Measurements from ENCODE around the gene PRPF31. TPM values are rescaled to one million over a fixed set of nuclear protein-coding genes. Genes with fewer than 3 reads are reported as not detected.

Gene PRPF31
- total RNA-seq, 1 experiment from 2014 or later = 84.4 TPM

GRCh38 chr19:54155694-54156093 lies 40.1 kb downstream of the PRPF31 start:
- Histone ChIP-seq H3K27ac (ENCODE audit: insufficient read length, low read depth, low read length) (no peak overlapping the region), H2AFZ (ENCODE audit: low read length) (no peak overlapping the region), H4K91ac (ENCODE audit: insufficient read length, low read depth, low read length) (no peak overlapping the region), H3K23me2 (ENCODE audit: insufficient read length, low read depth, low read length, poor library complexity, severe bottlenecking) (peaks cover 11% of the 10 kb centered on the region), H4K8ac (replicated peaks; ENCODE audit: insufficient read length, low read depth, low read length) (no peak overlapping the region), H3K9ac (ENCODE audit: extremely low read depth, insufficient read length, low read length) (no peak overlapping the region), H3K14ac (ENCODE audit: insufficient read depth, low read length) (no peak overlapping the region), H3K79me2 (ENCODE audit: insufficient read depth, low read length) (no peaks in the 10 kb centered on the region; the same call in 1 of the 2 replicates), H2BK12ac (ENCODE audit: insufficient read length, low read depth, low read length) (no peak overlapping the region), H4K20me1 (ENCODE audit: control insufficient read depth, insufficient read depth, insufficient read length) (no peaks in the 10 kb centered on the region), H2AK5ac (ENCODE audit: insufficient read length, low read length) (no peak overlapping the region), H3K27me3 (ENCODE audit: insufficient read depth, low read length) (no peaks in the 10 kb centered on the region), H4K5ac (ENCODE audit: insufficient read length, low read depth, low read length) (no peak overlapping the region), H3K9me3 (ENCODE audit: control insufficient read depth, low read depth, low read length) (no peaks in the 10 kb centered on the region), H3K56ac (ENCODE audit: insufficient read length, low read depth, low read length) (no peak overlapping the region), H3K23ac (ENCODE audit: insufficient read length, low read depth, low read length) (no peak overlapping the region), H3K79me1 (ENCODE audit: insufficient read depth, low read depth, low read length, poor library complexity, severe bottlenecking) (no peaks in the 10 kb centered on the region), H2BK120ac (ENCODE audit: low read depth, low read length, poor library complexity, severe bottlenecking) (no peak overlapping the region), H3K18ac (ENCODE audit: insufficient read length, low read depth, low read length) (no peak overlapping the region), H2BK20ac (ENCODE audit: low read depth, low read length, poor library complexity, severe bottlenecking) (no peak overlapping the region), H3K4me1 (ENCODE audit: insufficient read depth, low read length) (no peaks in the 10 kb centered on the region), H2BK5ac (ENCODE audit: insufficient read length, low read length) (no peak overlapping the region), H2BK15ac (ENCODE audit: low read depth, low read length) (no peak overlapping the region), H3T11ph (ENCODE audit: low read length) (no peak overlapping the region), H3K4me2 (ENCODE audit: insufficient read depth, insufficient read length, low read length) (no peak overlapping the region), H3K4ac (ENCODE audit: low read depth, low read length) (no peak overlapping the region)
- H3K27me3 Mint-ChIP-seq (ENCODE audit: low read depth) = peaks cover 3% of the 10 kb centered on the region; the same call in 1 of the 2 replicates
- no peaks in the 10 kb centered on the region; a peak in 1 of 5 replicates for H3K9me3 Mint-ChIP-seq
- peak; percentile 34; the same call in 2 of the 3 replicates for TF ChIP-seq CTCF (conservative IDR thresholded peaks at IDR 0.05)
- peaks cover 9% of the 10 kb centered on the region in 2 experiments for H3K4me1 Mint-ChIP-seq
- no peak overlapping the region for H3K4me3 Mint-ChIP-seq
- H3K27ac Mint-ChIP-seq = no peak overlapping the region
- no CpG with 5 or more reads among the region's 19 CpGs for WGBS (ENCODE audit: extremely low coverage, insufficient read length, low lambda C conversion rate)
- DNase-seq = no peak
- peaks cover 37 to 67% (median 66%) of the 10 kb centered on the region in 3 experiments for H3K36me3 Mint-ChIP-seq (ENCODE audit: insufficient read depth in 1 of 3, low read depth in 3 of 3)
